CD4-positive, CD25-positive, alpha-beta regulatory T cell (primary cell): ENCODE measurements around the gene MFRP. TPM values are rescaled to one million over a fixed set of nuclear protein-coding genes. Genes with fewer than 3 reads are reported as not detected.

ENCODE experiments used
- ATAC-seq, 2 donors: fragments of 150-1000 bp; cut with Tn5 transposase; one replicate each; pipeline ENCODE4 v1.10.0; 2021; ENCODE audit warnings: low read depth in 2 of 2, moderate number of reproducible peaks in 2 of 2, moderate library complexity in 1 of 2
- DNase-seq, 3 donors: peaks; one replicate each; pipeline versions ENCODE4 v3.0.0 to v3.0.0-alpha.2; 2012 to 2022; ENCODE audit warnings: mixed read lengths in 1 of 3
- H3K27ac ChIP-seq: one replicate; pipeline ENCODE4 v1.7.0; 2013; ENCODE audit warnings: mild to moderate bottlenecking, low read length; ENCODE audit not compliant: insufficient read depth, poor library complexity, severe bottlenecking
- H3K27me3 ChIP-seq: one replicate; pipeline ENCODE4 v1.7.0; 2013; ENCODE audit warnings: low read length; ENCODE audit not compliant: control insufficient read depth, insufficient read depth
- H3K36me3 ChIP-seq: one replicate; pipeline ENCODE4 v1.7.0; 2013; ENCODE audit warnings: mild to moderate bottlenecking, low read length, moderate library complexity; ENCODE audit not compliant: control insufficient read depth, insufficient read depth
- H3K4me1 ChIP-seq: 2 replicates; pipeline ENCODE4 v1.7.0; 2013; ENCODE audit warnings: mild to moderate bottlenecking, low read length; ENCODE audit not compliant: insufficient read depth, control insufficient read depth, poor library complexity, severe bottlenecking
- H3K4me3 ChIP-seq: one replicate; pipeline ENCODE4 v1.7.0; 2013; ENCODE audit warnings: low read depth, mild to moderate bottlenecking, low read length, moderate library complexity
- H3K9me3 ChIP-seq, 2 experiments: 1 replicate in 1 of 2; 2 replicates in 1 of 2; pipeline ENCODE4 v1.7.0; 2013; ENCODE audit warnings: low read length in 2 of 2, mild to moderate bottlenecking in 1 of 2, moderate library complexity in 1 of 2; ENCODE audit not compliant: control insufficient read depth in 2 of 2
- H3K27ac Mint-ChIP-seq, 3 donors: one replicate each; pipeline ENCODE4 v1.8.0; 2020 to 2022; ENCODE audit warnings: mild to moderate bottlenecking in 3 of 3, mixed read lengths in 3 of 3, moderate library complexity in 2 of 3
- H3K27me3 Mint-ChIP-seq: one replicate; pipeline ENCODE4 v1.8.0; 2022; ENCODE audit warnings: mild to moderate bottlenecking, mixed read lengths
- H3K36me3 Mint-ChIP-seq: one replicate; pipeline ENCODE4 v1.8.0; 2020; ENCODE audit warnings: mixed read lengths
- H3K4me1 Mint-ChIP-seq, 4 donors: one replicate each; pipeline ENCODE4 v1.8.0; 2020 to 2022; ENCODE audit warnings: mixed read lengths in 4 of 4, mild to moderate bottlenecking in 1 of 4
- H3K4me3 Mint-ChIP-seq, 4 donors: one replicate each; pipeline ENCODE4 v1.8.0; 2020 to 2022; ENCODE audit warnings: mild to moderate bottlenecking in 4 of 4, mixed read lengths in 4 of 4, moderate library complexity in 3 of 4
- H3K9me3 Mint-ChIP-seq, 7 donors: one replicate each; pipeline ENCODE4 v1.8.0; 2020 to 2022; ENCODE audit warnings: mixed read lengths in 7 of 7, mild to moderate bottlenecking in 3 of 7, moderate library complexity in 2 of 7
- polyA plus RNA-seq, 4 donors: library from polyadenylated mRNA; unstranded; fragments of 300-500 nt; fragmentation: Illumina TruSeq; gene quantifications; one replicate each; pipeline ENCODE4 v1.2.3, GENCODE V29; 2021
- total RNA-seq: library from RNA; stranded (reverse); gene quantifications from one replicate; pipeline ENCODE4 v1.2.3, GENCODE V29; 2022

The MFRP gene
- total and polyA plus RNA-seq, 5 donors from 2014 or later: not detected

DNA sequence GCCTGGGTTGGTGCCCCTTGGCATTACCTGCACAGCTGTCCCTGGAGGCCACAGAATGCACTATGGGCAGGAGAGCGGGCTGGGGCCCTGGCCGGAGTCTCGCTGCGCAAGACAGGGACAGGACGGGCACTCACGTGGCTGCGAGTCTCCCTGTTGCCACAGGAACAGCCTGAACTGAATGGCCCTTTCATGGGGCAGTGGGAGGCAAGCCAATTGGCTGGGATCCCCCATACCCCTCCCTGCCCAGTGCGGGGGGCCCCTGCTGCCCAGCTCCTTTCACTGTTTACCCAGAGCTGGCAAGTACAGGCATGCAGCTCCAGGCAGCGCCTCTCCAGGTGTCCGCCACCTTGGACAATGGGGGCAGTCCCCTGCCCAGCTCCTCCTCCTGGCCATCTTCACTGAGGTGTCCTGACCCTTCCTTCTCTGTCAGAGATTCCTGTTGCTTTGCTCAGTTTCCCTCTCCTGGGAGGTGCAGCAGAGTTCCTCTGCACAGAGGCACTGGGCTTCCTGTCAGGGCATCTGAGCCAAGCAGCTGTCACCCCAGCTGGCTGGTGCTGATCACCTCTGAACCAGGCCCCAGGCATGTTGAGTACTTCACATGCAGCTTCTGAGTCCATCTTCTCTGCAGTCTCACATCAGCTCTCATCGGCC lies 29.8 kb upstream of the MFRP start:
- no peak overlapping the region for H3K4me3 Mint-ChIP-seq
- H3K36me3 Mint-ChIP-seq: no peaks in the 10 kb centered on the region
- DNase-seq (no peak), ATAC-seq (no peak)
- Histone ChIP-seq H3K36me3 (no peaks in the 10 kb centered on the region), H3K27me3 (no peaks in the 10 kb centered on the region), H3K4me3 (no peak overlapping the region), H3K27ac (no peak overlapping the region), H3K4me1 (peaks cover 8% of the 10 kb centered on the region), H3K9me3 (no peaks in the 10 kb centered on the region)
- H3K27me3 Mint-ChIP-seq: peaks cover 12% of the 10 kb centered on the region
- H3K27ac Mint-ChIP-seq: peak overlapping the region in 1 of 3 donors; percentile 85
- no peaks in the 10 kb centered on the region for H3K9me3 Mint-ChIP-seq
- H3K4me1 Mint-ChIP-seq: peaks cover 0 to 8% (median 0%) of the 10 kb centered on the region in 4 donors

GRCh38 chr11:119375337-119376196 lies 29.1 kb upstream of the MFRP start:
- peaks cover 0 to 3% (median 0%) of the 10 kb centered on the region in 4 donors for H3K4me1 Mint-ChIP-seq
- no peak for ATAC-seq
- no peak for DNase-seq
- H3K36me3 Mint-ChIP-seq: no peaks in the 10 kb centered on the region
- H3K27me3 Mint-ChIP-seq: peaks cover 12% of the 10 kb centered on the region
- H3K27ac Mint-ChIP-seq: no peak overlapping the region
- Histone ChIP-seq H3K4me3 (no peak overlapping the region), H3K27ac (no peak overlapping the region), H3K9me3 (no peaks in the 10 kb centered on the region), H3K36me3 (no peaks in the 10 kb centered on the region), H3K27me3 (no peaks in the 10 kb centered on the region), H3K4me1 (peaks cover under 1% of the 10 kb centered on the region)
- no peaks in the 10 kb centered on the region for H3K9me3 Mint-ChIP-seq
- H3K4me3 Mint-ChIP-seq: no peak overlapping the region

GRCh38 chr11:119374632-119375336 lies 28.3 kb upstream of the MFRP start:
- H3K27me3 ChIP-seq: no peaks in the 10 kb centered on the region
- ATAC-seq (no peak), DNase-seq (no peak)
- no peaks in the 10 kb centered on the region for H3K36me3 Mint-ChIP-seq
- no peak overlapping the region for H3K4me3 Mint-ChIP-seq
- H3K27ac Mint-ChIP-seq: no peak overlapping the region
- H3K4me3 ChIP-seq: no peak overlapping the region
- H3K27ac ChIP-seq: no peak overlapping the region
- H3K4me1 ChIP-seq: no peaks in the 10 kb centered on the region
- H3K9me3 Mint-ChIP-seq: no peaks in the 10 kb centered on the region
- H3K36me3 ChIP-seq: no peaks in the 10 kb centered on the region
- peaks cover 0 to 3% (median 0%) of the 10 kb centered on the region in 4 donors for H3K4me1 Mint-ChIP-seq
- no peaks in the 10 kb centered on the region for H3K9me3 ChIP-seq
- peaks cover 12% of the 10 kb centered on the region for H3K27me3 Mint-ChIP-seq

- peaks cover 0 to 3% (median 0%) of the 10 kb centered on the region in 4 donors for H3K4me1 Mint-ChIP-seq
- Histone ChIP-seq H3K27ac (no peak overlapping the region), H3K9me3 (no peaks in the 10 kb centered on the region), H3K27me3 (no peaks in the 10 kb centered on the region), H3K4me1 (no peaks in the 10 kb centered on the region), H3K4me3 (no peak overlapping the region), H3K36me3 (no peaks in the 10 kb centered on the region)
- ATAC-seq (no peak), DNase-seq (peak in 1 of 3 donors; percentile 36)
- H3K9me3 Mint-ChIP-seq: no peaks in the 10 kb centered on the region
- H3K27me3 Mint-ChIP-seq: peaks cover 10% of the 10 kb centered on the region
- no peak overlapping the region for H3K27ac Mint-ChIP-seq
- no peak overlapping the region for H3K4me3 Mint-ChIP-seq
- H3K36me3 Mint-ChIP-seq: no peaks in the 10 kb centered on the region
Measured at GRCh38 chr11:119373921-119374631, 27.6 kb upstream of the MFRP start.

DNA sequence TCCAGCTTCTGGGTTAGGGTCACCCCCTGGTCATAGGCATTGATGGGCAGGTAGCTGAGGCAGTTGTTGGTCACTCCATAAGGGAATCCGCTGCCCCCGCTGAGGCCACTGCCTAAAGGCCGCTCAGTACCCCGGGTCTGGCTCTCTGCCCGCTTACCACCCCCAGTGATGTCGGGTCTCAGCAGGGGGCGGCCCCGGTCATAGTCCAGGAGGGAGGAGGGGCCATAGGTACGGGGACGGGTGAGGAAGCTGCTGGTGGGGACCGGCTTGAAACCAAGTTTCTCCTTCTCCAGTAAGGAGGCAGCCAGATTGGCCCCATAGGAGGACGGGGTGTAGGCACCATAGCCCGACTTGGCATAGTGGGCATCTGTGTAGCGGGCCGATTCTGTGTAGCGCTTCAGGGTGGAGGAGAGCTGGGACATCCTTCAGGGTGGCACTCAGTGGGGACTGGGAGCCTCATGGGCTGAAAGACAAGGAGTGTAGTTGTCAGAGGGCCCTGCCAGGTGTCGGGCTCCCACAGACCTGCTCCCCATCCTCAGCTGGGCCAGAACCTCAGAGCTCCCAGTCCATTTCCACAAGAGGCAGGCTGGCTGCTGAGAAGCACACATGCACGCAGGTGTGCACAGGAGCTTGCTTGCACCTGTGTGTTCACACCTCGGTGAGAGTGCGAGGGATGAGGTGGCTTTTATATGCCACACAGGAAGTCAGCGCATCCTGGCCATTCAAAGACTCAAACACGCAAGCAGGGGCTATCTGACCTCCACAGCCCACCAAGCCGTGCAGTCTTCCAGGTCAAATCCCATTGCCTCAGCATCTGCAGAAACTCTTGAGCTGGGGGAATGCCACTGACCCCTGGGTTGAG lies 26.8 kb upstream of the MFRP start:
- DNase-seq (no peak), ATAC-seq (no peak)
- no peak overlapping the region for H3K27ac Mint-ChIP-seq

DNA sequence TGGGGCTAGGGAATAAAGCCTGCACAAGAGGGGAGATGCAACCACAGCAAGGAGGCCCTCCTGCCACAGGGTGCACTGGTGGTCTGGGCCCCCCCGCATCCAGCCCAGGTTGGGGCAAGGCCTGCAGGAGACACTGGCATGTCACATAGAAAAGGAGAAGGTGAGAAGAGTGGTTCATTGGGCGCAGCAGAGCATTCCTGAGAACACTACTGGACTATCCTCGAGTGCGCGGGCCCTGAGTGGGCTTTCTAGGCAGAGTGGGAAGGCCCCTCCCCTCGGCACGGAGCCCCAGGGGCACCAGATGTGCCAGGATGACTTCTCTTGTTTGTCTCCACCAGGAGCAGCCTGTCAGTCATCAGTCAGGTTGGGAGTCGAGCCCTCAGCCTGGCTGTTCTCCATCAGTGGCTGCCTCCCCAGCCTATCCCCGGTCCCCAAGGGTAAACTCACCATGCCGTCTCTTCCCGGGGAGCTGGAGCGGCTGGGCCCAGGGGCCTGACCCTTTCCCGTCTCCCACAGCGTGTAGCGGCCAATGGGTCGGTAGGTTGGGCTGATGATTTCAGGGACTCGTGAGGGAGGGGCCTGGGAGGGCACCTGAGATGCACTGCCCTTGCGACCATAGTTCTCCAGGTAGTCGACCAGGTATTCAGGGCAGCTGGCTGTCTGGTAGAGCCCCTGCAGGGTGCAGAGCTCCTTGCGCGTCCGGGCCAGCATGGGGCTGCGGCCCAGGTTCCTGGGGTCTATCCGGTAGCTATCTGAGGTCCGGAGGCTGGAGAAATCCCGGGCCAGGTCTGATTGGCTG lies 26.0 kb upstream of the MFRP start:
- H3K27me3 Mint-ChIP-seq: peaks cover 7% of the 10 kb centered on the region
- Histone ChIP-seq H3K36me3 (no peaks in the 10 kb centered on the region), H3K27me3 (peaks cover 2% of the 10 kb centered on the region), H3K4me1 (no peaks in the 10 kb centered on the region), H3K9me3 (no peaks in the 10 kb centered on the region), H3K4me3 (no peak overlapping the region), H3K27ac (no peak overlapping the region)
- no peak overlapping the region for H3K27ac Mint-ChIP-seq
- DNase-seq: no peak
- ATAC-seq: no peak
- H3K4me3 Mint-ChIP-seq: no peak overlapping the region
- no peaks in the 10 kb centered on the region for H3K36me3 Mint-ChIP-seq
- peaks cover 0 to 3% (median 0%) of the 10 kb centered on the region in 4 donors for H3K4me1 Mint-ChIP-seq
- H3K9me3 Mint-ChIP-seq: peaks cover 0 to 1% (median 0%) of the 10 kb centered on the region in 7 donors

More for the DNA sequence above, 26.8 kb upstream of the MFRP start:
- Mint-ChIP-seq H3K4me3 (no peak overlapping the region), H3K9me3 (peaks cover 0 to under 1% (median 0%) of the 10 kb centered on the region in 7 donors), H3K4me1 (peaks cover 0 to 3% (median 0%) of the 10 kb centered on the region in 4 donors), H3K36me3 (no peaks in the 10 kb centered on the region), H3K27me3 (peaks cover 7% of the 10 kb centered on the region)
- Histone ChIP-seq H3K4me1 (no peaks in the 10 kb centered on the region), H3K9me3 (no peaks in the 10 kb centered on the region), H3K4me3 (no peak overlapping the region), H3K27me3 (peaks cover 2% of the 10 kb centered on the region), H3K27ac (no peak overlapping the region), H3K36me3 (no peaks in the 10 kb centered on the region)
